ENCODE results near the gene CLCN6. TPM values are rescaled to one million over a fixed set of nuclear protein-coding genes. Genes with fewer than 3 reads are reported as not detected.

CLCN6 gene
- total and polyA plus RNA-seq, 2 donors (not counting 1 experiment from before 2014, with no cell fraction given) = 15.3 to 19.3 TPM

DNA sequence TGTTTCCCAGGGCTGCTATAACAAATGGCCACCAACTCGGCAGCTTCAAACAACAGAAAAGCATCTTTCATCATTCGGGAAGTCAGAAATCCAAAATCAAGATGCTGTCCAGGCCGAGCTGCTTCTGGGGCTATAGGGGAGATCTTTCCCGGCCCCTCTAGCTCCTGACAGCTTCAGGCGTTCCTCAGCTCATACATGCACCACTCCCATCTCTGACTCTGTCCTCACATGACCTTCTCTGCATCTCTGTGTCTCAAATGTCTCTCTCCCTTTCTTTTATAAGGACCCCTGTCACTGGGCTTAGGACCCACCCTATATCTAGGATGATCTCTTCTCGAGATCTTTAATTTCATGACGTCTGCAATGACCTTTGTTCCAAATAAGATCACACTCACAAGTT, 66.6 kb downstream of the CLCN6 start:
- DNase-seq (ENCODE audit: low read depth in 2 of 2) = no peak
- H3K79me2 ChIP-seq (ENCODE audit: control insufficient read depth, insufficient read depth, low read length) = no peaks in the 10 kb centered on the region
- H3K9ac ChIP-seq (ENCODE audit: insufficient read depth, low read length) = no peak overlapping the region
- no peak overlapping the region for H3K27ac ChIP-seq (ENCODE audit: insufficient read depth, low read length)
- H2AFZ ChIP-seq (ENCODE audit: low read length) = no peak overlapping the region
- no peaks in the 10 kb centered on the region for H3K9me3 ChIP-seq (ENCODE audit: control insufficient read depth, insufficient read depth, low read depth, low read length)
- no peaks in the 10 kb centered on the region for H3K36me3 ChIP-seq (ENCODE audit: control insufficient read depth, insufficient read depth, low read length)
- no peaks in the 10 kb centered on the region for H3K4me1 ChIP-seq (ENCODE audit: control insufficient read depth, extremely low read depth, insufficient read depth, low read length)
- H3K4me2 ChIP-seq (ENCODE audit: extremely low read depth, insufficient read depth, low read length) = no peak overlapping the region
- no peaks in the 10 kb centered on the region for H4K20me1 ChIP-seq (ENCODE audit: control insufficient read depth, extremely low read depth, insufficient read depth, low read length)
- no peak overlapping the region for H3K4me3 ChIP-seq (replicated peaks in 1 of 4; ENCODE audit: control extremely low read depth in 1 of 4, insufficient read depth in 1 of 4, low read depth in 3 of 4, low read length in 4 of 4)
- H3K27me3 ChIP-seq (ENCODE audit: control insufficient read depth, insufficient read depth, low read length) = peaks cover 22% of the 10 kb centered on the region
- TF ChIP-seq EZH2 (IDR thresholded peaks at IDR 0.05; ENCODE audit: low read length, missing control alignments) = no peak
- TF ChIP-seq, protein P1, sequence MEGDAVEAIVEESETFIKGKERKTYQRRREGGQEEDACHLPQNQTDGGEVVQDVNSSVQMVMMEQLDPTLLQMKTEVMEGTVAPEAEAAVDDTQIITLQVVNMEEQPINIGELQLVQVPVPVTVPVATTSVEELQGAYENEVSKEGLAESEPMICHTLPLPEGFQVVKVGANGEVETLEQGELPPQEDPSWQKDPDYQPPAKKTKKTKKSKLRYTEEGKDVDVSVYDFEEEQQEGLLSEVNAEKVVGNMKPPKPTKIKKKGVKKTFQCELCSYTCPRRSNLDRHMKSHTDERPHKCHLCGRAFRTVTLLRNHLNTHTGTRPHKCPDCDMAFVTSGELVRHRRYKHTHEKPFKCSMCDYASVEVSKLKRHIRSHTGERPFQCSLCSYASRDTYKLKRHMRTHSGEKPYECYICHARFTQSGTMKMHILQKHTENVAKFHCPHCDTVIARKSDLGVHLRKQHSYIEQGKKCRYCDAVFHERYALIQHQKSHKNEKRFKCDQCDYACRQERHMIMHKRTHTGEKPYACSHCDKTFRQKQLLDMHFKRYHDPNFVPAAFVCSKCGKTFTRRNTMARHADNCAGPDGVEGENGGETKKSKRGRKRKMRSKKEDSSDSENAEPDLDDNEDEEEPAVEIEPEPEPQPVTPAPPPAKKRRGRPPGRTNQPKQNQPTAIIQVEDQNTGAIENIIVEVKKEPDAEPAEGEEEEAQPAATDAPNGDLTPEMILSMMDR (conservative IDR thresholded peaks at IDR 0.05 in 1 of 2, IDR thresholded peaks at IDR 0.05 in 1 of 2; ENCODE audit: low read depth in 1 of 2, low read length in 2 of 2) = no peak

DNA sequence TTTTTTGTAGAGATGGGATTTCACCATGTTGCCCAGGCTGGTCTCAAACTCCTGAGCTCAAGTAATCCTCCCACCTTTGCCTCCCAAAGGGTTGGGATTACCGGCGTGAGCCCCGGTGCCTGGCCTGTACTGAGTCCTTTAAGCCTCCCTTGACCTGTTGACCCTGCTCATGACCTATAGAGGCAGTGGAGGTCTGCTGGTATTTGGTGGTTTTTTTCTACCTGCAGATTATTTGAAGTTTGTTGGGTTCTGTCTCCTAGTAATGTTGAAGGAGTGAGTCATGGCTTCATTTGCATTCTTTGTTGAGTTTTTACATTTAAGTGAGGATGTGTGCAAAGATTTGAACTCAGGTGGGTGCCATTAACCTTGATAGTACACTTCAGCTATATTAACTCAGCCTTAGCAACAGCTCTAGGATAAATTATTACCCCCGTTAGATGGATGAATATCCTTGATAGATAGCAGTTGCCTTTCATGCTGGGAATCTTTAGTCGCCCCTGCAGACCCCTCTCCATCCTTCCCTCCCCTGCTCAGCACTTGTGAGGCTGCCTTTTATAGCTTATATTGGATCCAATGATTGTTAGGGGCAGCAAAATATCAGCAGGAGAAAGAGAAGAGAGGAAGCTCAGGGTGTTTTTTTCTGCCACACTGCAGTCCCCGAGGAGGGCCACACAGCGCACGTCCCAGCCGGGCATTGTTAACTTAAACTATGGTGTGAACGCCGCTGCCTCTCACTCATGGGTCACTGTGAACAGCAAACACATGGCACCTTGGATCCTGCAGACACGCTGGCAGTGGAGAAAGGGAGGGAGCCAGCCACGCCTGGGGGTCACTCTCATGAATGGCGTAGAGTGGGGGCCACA, 67.6 kb downstream of the CLCN6 start:
- no peak for DNase-seq (ENCODE audit: low read depth in 2 of 2)
- no peaks in the 10 kb centered on the region for H3K9me3 ChIP-seq (ENCODE audit: control insufficient read depth, insufficient read depth, low read depth, low read length)
- H3K27ac ChIP-seq (ENCODE audit: insufficient read depth, low read length) = no peak overlapping the region
- H3K27me3 ChIP-seq (ENCODE audit: control insufficient read depth, insufficient read depth, low read length) = peaks cover 28% of the 10 kb centered on the region
- H3K4me2 ChIP-seq (ENCODE audit: extremely low read depth, insufficient read depth, low read length) = no peak overlapping the region
- no peaks in the 10 kb centered on the region for H3K79me2 ChIP-seq (ENCODE audit: control insufficient read depth, insufficient read depth, low read length)
- no peak overlapping the region for H3K9ac ChIP-seq (ENCODE audit: insufficient read depth, low read length)
- no peaks in the 10 kb centered on the region for H3K36me3 ChIP-seq (ENCODE audit: control insufficient read depth, insufficient read depth, low read length)
- no peak for TF ChIP-seq EZH2 (IDR thresholded peaks at IDR 0.05; ENCODE audit: low read length, missing control alignments)
- TF ChIP-seq, protein P1 (conservative IDR thresholded peaks at IDR 0.05 in 1 of 2, IDR thresholded peaks at IDR 0.05 in 1 of 2; ENCODE audit: low read depth in 1 of 2, low read length in 2 of 2) = no peak
- no peaks in the 10 kb centered on the region for H3K4me1 ChIP-seq (ENCODE audit: control insufficient read depth, extremely low read depth, insufficient read depth, low read length)
- no peak overlapping the region for H3K4me3 ChIP-seq (replicated peaks in 1 of 4; ENCODE audit: control extremely low read depth in 1 of 4, insufficient read depth in 1 of 4, low read depth in 3 of 4, low read length in 4 of 4)
- H2AFZ ChIP-seq (ENCODE audit: low read length) = no peak overlapping the region
- no peaks in the 10 kb centered on the region for H4K20me1 ChIP-seq (ENCODE audit: control insufficient read depth, extremely low read depth, insufficient read depth, low read length)

DNA sequence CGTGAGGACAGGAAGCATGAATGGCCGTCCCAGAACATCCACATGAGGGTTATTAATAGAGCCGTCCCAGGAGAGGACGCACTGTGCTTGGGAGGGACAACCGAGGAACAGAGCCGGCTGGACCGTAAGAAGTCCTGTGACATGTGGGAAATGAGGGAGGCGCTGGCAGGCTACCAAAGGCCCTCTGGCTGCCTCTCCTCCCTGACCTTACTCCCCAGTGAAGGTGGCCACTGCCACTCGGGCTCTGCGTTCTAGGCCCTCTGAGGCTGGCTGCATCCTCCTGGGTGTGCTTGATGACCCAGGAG, 68.2 kb downstream of the CLCN6 start:
- Histone ChIP-seq H3K27ac (ENCODE audit: insufficient read depth, low read length) (no peak overlapping the region), H3K36me3 (ENCODE audit: control insufficient read depth, insufficient read depth, low read length) (no peaks in the 10 kb centered on the region), H3K9ac (ENCODE audit: insufficient read depth, low read length) (no peak overlapping the region), H4K20me1 (ENCODE audit: control insufficient read depth, extremely low read depth, insufficient read depth, low read length) (no peaks in the 10 kb centered on the region), H3K4me3 (replicated peaks in 1 of 4; ENCODE audit: control extremely low read depth in 1 of 4, insufficient read depth in 1 of 4, low read depth in 3 of 4, low read length in 4 of 4) (no peak overlapping the region), H3K4me2 (ENCODE audit: extremely low read depth, insufficient read depth, low read length) (no peak overlapping the region), H3K79me2 (ENCODE audit: control insufficient read depth, insufficient read depth, low read length) (no peaks in the 10 kb centered on the region), H3K4me1 (ENCODE audit: control insufficient read depth, extremely low read depth, insufficient read depth, low read length) (no peaks in the 10 kb centered on the region), H2AFZ (ENCODE audit: low read length) (no peak overlapping the region), H3K27me3 (ENCODE audit: control insufficient read depth, insufficient read depth, low read length) (peaks cover 30% of the 10 kb centered on the region), H3K9me3 (ENCODE audit: control insufficient read depth, insufficient read depth, low read depth, low read length) (no peaks in the 10 kb centered on the region)
- DNase-seq (ENCODE audit: low read depth in 2 of 2) = no peak
- TF ChIP-seq, protein P1 (conservative IDR thresholded peaks at IDR 0.05 in 1 of 2, IDR thresholded peaks at IDR 0.05 in 1 of 2; ENCODE audit: low read depth in 1 of 2, low read length in 2 of 2) = no peak
- TF ChIP-seq EZH2 (IDR thresholded peaks at IDR 0.05; ENCODE audit: low read length, missing control alignments) = no peak

All from fibroblast of lung (primary cell).